Keratinocyte (primary cell): ENCODE results near the gene CDC6. TPM values are rescaled to one million over a fixed set of nuclear protein-coding genes. Genes with fewer than 3 reads are reported as not detected.

ENCODE experiments used
- DNase-seq: peaks from one replicate; pipeline ENCODE4 v3.0.0-alpha.2; 2011; ENCODE audit warnings: low read depth, missing footprints, low spot score
- FAIRE-seq: peaks from 2 replicates; lab custom pipeline; 2011; peaks lifted over from hg19 to GRCh38; lab: Jason Lieb, UNC
- H2AFZ ChIP-seq: 2 replicates; pipeline ENCODE4 v1.6.0; 2012; ENCODE audit warnings: low read length, control low read depth, inconsistent platforms; ENCODE audit not compliant: control insufficient read depth
- H3K27ac ChIP-seq: 2 replicates; pipeline ENCODE4 v1.5.1; 2011; ENCODE audit warnings: low read length; ENCODE audit not compliant: control insufficient read depth, insufficient read depth
- H3K27me3 ChIP-seq: 3 replicates; pipeline ENCODE4 v1.6.0; 2011; ENCODE audit warnings: low read length; ENCODE audit not compliant: control insufficient read depth, insufficient read depth; ENCODE audit errors: extremely low read depth
- H3K36me3 ChIP-seq, 2 experiments: 2 replicates in 1 of 2; 3 replicates in 1 of 2; pipeline ENCODE4 v1.5.1; 2011; ENCODE audit warnings: low read length in 2 of 2, mild to moderate bottlenecking in 1 of 2; ENCODE audit not compliant: control insufficient read depth in 2 of 2, insufficient read depth in 2 of 2; ENCODE audit errors: extremely low read depth in 1 of 2
- H3K4me1 ChIP-seq: 3 replicates; pipeline ENCODE4 v1.5.1; 2011; ENCODE audit warnings: low read length; ENCODE audit not compliant: control insufficient read depth, insufficient read depth; ENCODE audit errors: extremely low read depth
- H3K4me2 ChIP-seq: 3 replicates; pipeline ENCODE4 v1.6.0; 2011; ENCODE audit warnings: low read depth, low read length; ENCODE audit not compliant: control insufficient read depth, insufficient read depth; ENCODE audit errors: extremely low read depth
- H3K4me3 ChIP-seq, 3 experiments: fragments of 200-600 bp in 1 of 3; sonication (generic) in 1 of 3; 2 replicates in 2 of 3; 3 replicates in 1 of 3; pipeline ENCODE4 v1.5.1; 2011 to 2016; ENCODE audit warnings: low read length in 3 of 3, mild to moderate bottlenecking in 3 of 3, control low read depth in 2 of 3, inconsistent platforms in 1 of 3, low read depth in 1 of 3, mixed read lengths in 1 of 3, mixed run types in 1 of 3, moderate library complexity in 1 of 3; ENCODE audit not compliant: control insufficient read depth in 2 of 3, insufficient read depth in 2 of 3; ENCODE audit errors: extremely low read depth in 1 of 3
- H3K79me2 ChIP-seq: 2 replicates; pipeline ENCODE4 v1.6.0; 2012; ENCODE audit warnings: low read length; ENCODE audit not compliant: control insufficient read depth, insufficient read depth
- H3K9ac ChIP-seq: 3 replicates; pipeline ENCODE4 v1.6.0; 2011; ENCODE audit warnings: low read length; ENCODE audit not compliant: control insufficient read depth, insufficient read depth; ENCODE audit errors: extremely low read depth
- H3K9me1 ChIP-seq: 3 replicates; pipeline ENCODE4 v1.6.0; 2011; ENCODE audit warnings: low read length; ENCODE audit not compliant: control insufficient read depth, insufficient read depth; ENCODE audit errors: extremely low read depth
- H3K9me3 ChIP-seq: 2 replicates; pipeline ENCODE4 v1.5.1; 2012; ENCODE audit warnings: low read depth, low read length; ENCODE audit not compliant: control insufficient read depth
- H4K20me1 ChIP-seq: 3 replicates; pipeline ENCODE4 v1.6.0; 2011; ENCODE audit warnings: low read length; ENCODE audit not compliant: control insufficient read depth, insufficient read depth; ENCODE audit errors: extremely low read depth
- EZH2 ChIP-seq: IDR thresholded peaks from one replicate; pipeline ENCODE4 v1.6.1; 2012; ENCODE audit warnings: inconsistent platforms, mild to moderate bottlenecking, low read length, moderate library complexity
- dilution Hi-C: fragments of 300-500 bp; cut with MboI; formaldehyde crosslinking; loops from one replicate; pipeline ENCODE4 v1.7.0; 2020; ENCODE audit warnings: low sequenced_read_pairs; ENCODE audit not compliant: extremely low pct_ligation_motif_present
- polyA plus RNA-seq, 5 experiments: library from polyadenylated mRNA; depleted of rRNA in 3 of 5; stranded (reverse) in 3 of 5; stranded (forward) in 1 of 5; unstranded in 1 of 5; fragments of >200 nt; gene quantifications; 1 replicate in 1 of 5; 2 replicates in 3 of 5; 3 replicates in 1 of 5; pipeline versions ENCODE4 v1.2.1 to v1.2.3, GENCODE V29; 2011 to 2012; ENCODE audit warnings: missing spikeins in 2 of 5, low read depth in 1 of 5, low replicate concordance in 1 of 5
- TF ChIP-seq, protein P1 (sequence below), 3 experiments: IDR thresholded peaks in 1 of 3; conservative IDR thresholded peaks in 1 of 3; optimal IDR thresholded peaks in 1 of 3; 2 replicates in 2 of 3; 3 replicates in 1 of 3; pipeline versions ENCODE3 to v1.5.1; 2011; ENCODE audit warnings: low read length in 3 of 3, mild to moderate bottlenecking in 3 of 3, moderate library complexity in 2 of 3, control low read depth in 1 of 3, inconsistent platforms in 1 of 3; ENCODE audit not compliant: insufficient read depth in 2 of 3; ENCODE audit errors: extremely low read depth in 1 of 3

The CDC6 gene
- polyA plus RNA-seq, 1 donor (not counting 4 experiments of a cell fraction or from before 2014, with no cell fraction given): 28.0 TPM

DNA sequence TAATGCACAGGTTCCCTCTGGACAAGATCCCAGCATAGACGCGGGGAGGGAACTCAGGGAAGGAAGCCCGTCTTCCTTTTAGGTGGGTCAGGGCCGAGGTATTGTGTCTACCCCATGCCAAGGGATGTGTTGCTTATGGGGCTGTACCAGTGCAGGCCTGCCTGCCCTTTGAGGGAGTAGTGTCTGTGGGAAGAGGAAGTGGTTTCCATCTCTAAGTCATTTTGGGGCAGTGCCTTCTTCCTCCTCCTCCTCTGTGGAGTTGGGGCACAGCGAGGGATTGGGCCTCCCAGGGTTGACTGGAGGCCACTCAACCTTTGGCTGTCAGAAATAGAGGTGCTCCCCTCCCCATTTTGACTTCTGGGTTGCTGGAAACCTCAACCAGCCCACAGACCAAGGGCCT, 50.4 kb downstream of the CDC6 start:
- Histone ChIP-seq H3K9ac (no peak overlapping the region), H3K4me2 (no peak overlapping the region), H4K20me1 (peaks cover 3% of the 10 kb centered on the region), H3K4me3 (no peak overlapping the region), H3K27ac (no peak overlapping the region), H2AFZ (no peak overlapping the region), H3K79me2 (peaks cover 29% of the 10 kb centered on the region), H3K36me3 (peaks cover 0 to 8% of the 10 kb centered on the region in 2 experiments), H3K27me3 (no peaks in the 10 kb centered on the region), H3K9me1 (no peaks in the 10 kb centered on the region), H3K9me3 (no peaks in the 10 kb centered on the region), H3K4me1 (peaks cover 33% of the 10 kb centered on the region)
- peak; percentile 32 for FAIRE-seq
- dilution Hi-C loops: no loop called here
- DNase-seq: no peak
- no peak for TF ChIP-seq EZH2

DNA sequence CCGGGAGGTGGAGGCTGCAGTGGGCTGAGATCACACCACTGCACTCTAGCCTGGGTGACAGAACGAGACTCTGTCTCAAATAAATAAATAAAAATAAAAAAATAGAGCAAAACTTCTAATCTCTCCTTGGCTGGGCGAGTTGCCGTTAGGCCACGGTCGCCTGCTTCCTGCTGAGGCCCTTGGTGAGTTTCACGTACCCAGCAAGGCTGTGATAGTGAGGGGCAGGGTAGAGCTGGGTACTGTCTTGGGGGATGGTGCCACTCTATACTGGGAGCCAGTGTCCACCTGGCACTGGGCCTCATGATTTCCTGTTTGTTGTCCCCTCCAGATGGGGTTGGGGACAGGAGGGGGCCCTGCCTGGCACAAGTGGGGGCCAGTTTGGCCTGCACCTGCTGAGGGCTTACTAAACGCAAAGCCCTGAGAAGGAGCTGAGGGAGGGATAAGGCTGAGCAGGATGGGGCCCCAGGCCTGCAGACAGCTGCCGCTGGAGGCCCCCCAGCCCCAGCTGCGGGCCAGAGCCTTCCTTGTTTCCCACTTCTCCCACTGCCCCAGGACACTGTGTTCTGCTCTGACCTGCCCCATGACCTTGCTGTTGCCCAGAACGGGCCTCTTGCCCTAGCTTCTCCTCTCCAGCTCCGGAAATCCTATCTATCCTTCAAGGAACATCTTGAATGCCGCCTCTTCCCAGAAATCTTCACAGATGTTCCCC, 51.4 kb downstream of the CDC6 start:
- no peak overlapping the region for H3K9ac ChIP-seq
- peaks cover 0 to 8% of the 10 kb centered on the region in 2 experiments for H3K36me3 ChIP-seq
- no peak overlapping the region for H2AFZ ChIP-seq
- no peak for DNase-seq
- H3K4me3 ChIP-seq: no peak overlapping the region
- no peak for FAIRE-seq
- no peaks in the 10 kb centered on the region for H3K27me3 ChIP-seq
- TF ChIP-seq, protein P1, sequence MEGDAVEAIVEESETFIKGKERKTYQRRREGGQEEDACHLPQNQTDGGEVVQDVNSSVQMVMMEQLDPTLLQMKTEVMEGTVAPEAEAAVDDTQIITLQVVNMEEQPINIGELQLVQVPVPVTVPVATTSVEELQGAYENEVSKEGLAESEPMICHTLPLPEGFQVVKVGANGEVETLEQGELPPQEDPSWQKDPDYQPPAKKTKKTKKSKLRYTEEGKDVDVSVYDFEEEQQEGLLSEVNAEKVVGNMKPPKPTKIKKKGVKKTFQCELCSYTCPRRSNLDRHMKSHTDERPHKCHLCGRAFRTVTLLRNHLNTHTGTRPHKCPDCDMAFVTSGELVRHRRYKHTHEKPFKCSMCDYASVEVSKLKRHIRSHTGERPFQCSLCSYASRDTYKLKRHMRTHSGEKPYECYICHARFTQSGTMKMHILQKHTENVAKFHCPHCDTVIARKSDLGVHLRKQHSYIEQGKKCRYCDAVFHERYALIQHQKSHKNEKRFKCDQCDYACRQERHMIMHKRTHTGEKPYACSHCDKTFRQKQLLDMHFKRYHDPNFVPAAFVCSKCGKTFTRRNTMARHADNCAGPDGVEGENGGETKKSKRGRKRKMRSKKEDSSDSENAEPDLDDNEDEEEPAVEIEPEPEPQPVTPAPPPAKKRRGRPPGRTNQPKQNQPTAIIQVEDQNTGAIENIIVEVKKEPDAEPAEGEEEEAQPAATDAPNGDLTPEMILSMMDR (optimal IDR thresholded peaks at IDR 0.05 in 1 of 3, IDR thresholded peaks at IDR 0.05 in 1 of 3, conservative IDR thresholded peaks at IDR 0.05 in 1 of 3; ENCODE audit: extremely low read depth in 1 of 3, insufficient read depth in 2 of 3, low read length in 3 of 3): no peak
- TF ChIP-seq EZH2: no peak
- H3K9me1 ChIP-seq: no peaks in the 10 kb centered on the region
- H3K4me2 ChIP-seq: no peak overlapping the region
- no peak overlapping the region for H3K27ac ChIP-seq
- dilution Hi-C loops: no loop called here
- peaks cover 40% of the 10 kb centered on the region for H3K4me1 ChIP-seq
- H4K20me1 ChIP-seq: peaks cover 3% of the 10 kb centered on the region
- peaks cover 30% of the 10 kb centered on the region for H3K79me2 ChIP-seq
- H3K9me3 ChIP-seq: no peaks in the 10 kb centered on the region
